GM18507 (cell line): ENCODE measurements around the gene IQCN.
"Not testable (repeated sequence)": the region's sequence is repeated elsewhere in the genome, so short reads cannot be mapped to it uniquely, and the experiment has no call there.

Experiments
- DNase-seq: peaks from one replicate; pipeline ENCODE4 v3.0.0; 2011; ENCODE audit warnings: low read depth; ENCODE audit not compliant: insufficient read length; ENCODE audit errors: extremely low spot score
- FAIRE-seq: peaks from 2 replicates; lab custom pipeline; 2011; peaks lifted over from hg19 to GRCh38; lab: Jason Lieb, UNC

IQCN gene

DNA sequence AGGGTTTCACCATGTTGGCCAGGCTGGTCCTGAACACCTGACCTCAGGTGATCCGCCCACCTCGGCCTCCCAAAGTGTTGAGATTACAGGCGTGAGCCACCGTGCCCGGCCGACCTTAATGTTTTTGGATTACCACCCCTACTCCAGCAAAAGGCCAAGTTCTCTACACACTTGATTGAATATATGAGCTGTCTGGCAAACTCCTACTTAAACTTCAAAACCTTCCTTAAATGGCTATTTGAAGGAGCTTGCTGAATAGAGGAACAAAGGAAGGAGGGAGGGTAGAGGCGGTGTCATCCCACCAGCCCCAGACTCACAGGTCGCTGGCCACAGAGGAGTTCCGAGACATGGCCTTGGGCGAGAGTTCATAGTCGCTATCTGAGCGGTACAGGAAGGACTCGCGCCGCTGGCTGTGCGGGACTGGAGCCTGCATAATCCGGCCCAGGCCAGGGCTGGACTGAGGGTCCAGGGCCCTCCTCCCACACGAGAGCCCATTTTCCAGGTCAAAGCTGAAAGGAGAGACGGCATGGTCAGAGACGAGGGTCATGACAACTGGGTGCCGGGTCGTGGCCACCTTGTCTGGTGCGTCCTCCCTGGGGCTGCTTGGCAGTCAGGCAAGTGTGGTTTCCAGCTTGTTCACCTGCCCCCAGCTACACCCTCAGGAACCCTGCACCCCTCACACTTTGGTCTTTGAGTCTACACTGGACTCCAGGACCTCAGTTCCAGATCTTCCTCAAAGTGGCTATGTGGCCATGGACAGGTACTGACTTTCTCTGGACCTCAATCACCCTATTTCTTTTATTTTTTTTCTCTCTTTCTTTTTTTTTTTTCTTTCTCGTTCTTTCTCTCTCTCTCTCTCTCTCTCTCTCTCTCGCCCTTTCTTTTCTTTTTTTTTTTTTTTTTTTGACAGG lies 52.2 kb downstream of the IQCN start:
- FAIRE-seq: no peak
- DNase-seq: no peak

DNA sequence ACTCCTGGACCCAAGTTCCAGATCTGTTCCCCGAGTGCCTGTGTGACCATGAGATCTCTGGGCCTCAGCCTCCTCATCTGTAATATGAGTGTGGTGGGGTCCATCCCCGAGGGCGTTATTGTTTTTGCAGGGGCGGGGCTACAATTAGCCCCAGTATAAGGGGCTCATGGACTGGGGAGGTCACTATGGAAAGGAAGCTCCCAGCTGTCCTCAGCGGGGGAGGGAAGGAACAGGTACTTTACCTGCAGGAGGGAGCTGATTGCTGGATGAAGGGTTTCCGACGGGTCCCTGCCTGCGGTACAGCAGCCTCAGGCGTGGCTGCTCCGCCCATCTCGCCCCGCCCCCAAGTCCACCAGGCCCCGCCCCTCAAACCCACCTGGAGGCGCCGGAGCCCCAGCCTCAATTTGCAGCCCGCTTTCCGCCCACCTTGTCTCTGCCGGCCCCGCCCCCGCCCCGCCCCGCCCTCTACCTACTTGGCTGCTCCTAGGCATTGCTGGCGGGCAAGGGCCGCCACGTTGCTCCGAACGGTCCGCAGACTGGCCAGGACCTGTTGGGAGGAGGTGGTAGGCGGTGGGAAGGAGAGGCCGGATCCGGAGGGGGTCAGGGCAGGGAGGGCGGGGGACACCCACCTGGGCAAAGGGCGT lies 53.5 kb downstream of the IQCN start:
- FAIRE-seq: no peak
- DNase-seq: no peak

DNA sequence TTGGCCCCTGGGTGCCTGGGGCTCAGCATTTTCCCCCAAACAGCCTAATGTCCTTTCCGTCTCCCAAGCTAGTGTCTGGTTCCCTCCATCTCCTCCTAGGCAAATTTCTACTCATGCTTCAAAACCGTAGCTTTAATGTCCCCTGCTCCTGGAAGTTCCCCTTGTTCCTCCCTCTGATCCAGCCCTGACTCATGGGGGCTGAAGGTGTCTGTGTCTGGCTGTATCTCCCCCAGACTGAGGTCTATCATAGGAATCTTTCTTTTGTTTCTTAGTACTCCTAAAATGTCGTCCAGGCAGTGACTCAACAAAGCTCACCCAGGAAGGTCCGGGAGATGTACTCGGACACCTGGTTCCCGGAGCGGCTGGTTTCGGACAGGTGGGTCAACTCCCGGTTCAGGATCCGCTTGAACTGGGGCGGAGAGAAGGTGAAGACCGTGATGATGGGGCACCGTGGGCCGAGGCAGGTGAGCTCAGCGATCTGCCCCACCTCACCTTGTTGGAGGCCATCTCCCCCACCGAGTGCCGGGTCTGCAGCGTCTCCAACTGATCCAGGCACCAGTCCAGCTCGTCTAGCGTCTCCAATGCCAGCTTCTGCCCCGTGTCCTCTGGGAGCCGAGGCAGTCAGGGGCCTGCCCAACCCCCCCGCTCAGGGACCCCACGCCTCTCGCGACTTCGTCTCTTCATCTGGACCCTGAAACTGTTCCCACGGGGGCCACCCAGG lies 54.2 kb downstream of the IQCN start:
- DNase-seq (no peak), FAIRE-seq (no peak)

DNA sequence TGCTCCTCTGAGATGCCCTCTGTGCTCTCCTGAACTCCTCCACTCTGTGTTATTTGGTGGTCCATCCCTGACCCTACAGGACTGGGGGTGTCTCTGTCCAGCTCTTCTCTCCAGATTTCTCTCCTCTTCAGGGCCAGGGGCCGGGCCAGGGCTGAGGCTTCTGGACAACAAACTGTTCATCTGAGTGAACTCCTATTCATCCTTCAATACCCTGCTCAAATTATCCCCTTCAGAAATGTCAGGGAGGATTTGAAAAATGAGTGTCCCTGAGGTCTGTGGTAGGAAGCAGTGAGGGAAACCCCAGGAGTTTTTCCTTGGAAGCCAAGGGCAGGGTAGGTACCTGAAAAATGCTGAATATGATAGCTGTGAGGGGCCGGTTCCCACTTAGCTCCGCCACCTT lies 55.7 kb downstream of the IQCN start:
- DNase-seq (no peak), FAIRE-seq (no peak)

DNA sequence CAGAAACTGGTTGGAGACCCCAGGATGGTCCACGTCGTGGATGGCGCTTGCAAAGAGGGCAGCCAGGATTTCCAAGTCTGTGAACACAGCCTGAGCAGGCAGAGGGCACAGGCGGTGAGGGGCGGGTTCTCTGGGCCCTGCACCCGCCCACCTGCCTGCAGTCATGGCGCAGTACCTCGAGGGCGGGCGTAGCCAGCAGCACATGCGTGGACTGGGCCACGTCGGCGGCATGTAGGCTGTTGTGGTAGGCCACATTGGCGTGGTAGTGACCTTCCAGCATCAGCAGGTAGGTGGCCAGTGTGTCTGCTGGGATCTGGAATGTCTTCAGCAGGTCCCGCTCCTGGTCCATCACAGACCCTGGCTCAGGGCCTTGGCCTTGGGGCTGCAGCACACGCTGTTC lies 56.1 kb downstream of the IQCN start:
- FAIRE-seq (no peak), DNase-seq (no peak)

DNA sequence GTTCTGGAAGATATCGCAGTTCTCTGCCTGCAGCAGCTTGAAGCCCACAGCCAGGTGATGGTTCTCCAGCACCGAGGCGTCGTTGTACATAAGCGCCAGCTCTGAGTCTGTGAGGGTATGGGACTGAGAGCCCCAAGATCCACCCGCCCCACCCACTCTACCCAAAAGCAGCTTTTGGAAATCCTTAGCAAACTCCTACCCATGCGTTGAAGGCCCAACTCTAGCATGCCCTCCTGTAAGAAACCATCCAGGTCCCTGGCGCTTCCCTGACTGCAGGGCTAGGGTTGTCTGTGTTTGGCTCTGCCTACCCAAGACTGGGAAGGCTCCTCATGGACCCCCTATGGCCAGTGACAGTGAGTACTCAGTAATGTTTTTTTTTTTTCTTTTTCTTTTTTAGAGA lies 57.5 kb downstream of the IQCN start:
- no peak for DNase-seq
- no peak for FAIRE-seq

DNA sequence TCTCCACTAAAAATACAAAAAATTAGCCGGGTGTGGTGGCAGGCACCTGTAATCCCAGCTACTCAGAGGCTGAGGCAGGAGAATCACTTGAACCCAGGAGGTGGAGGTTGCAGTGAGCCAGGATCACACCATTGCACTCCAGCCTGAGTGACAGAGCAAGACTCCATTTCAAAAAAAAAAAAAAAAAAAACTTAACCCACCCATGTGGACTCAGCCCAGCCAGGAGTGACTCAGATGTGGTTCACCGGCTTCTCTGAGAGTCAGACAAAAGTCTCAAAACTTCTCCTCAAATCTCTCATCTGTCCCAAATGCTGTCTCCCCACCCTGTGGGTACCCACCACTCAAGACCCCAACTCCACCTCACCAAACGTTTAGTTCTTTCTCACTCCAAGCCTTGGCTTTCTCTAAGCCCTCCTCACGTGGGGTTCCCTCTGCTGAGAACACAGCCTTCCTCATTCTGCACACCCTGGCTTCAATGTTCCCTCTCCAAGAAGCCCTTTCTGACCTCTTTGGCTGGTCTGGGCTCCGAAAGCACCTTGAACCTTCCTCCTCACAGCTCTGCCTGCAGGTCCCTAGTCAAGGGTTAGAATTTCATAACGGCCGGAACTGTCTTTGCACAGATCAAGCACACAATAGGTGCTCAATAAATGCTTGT lies 59.3 kb downstream of the IQCN start:
- DNase-seq (no peak), FAIRE-seq (no peak)

DNA sequence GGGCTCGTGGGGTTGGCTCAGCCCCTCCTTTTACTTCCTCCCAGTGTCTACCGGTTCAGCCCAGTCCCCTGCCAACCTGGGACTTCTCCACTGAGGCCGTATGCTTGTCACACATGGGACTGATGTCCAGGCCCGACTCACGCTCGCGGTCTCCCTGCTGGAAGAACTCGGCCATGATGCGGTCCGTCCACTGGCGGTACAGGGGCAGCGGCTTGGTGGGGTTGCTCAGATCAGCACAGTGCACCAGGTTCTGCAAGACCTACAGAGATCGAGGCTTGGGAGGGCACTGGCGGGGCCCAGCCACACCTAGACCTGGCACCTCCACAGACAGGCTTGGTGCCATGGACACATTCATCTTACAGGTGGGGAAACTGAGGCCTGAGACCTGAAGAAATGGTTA lies 62.6 kb downstream of the IQCN start:
- FAIRE-seq: no peak

DNA sequence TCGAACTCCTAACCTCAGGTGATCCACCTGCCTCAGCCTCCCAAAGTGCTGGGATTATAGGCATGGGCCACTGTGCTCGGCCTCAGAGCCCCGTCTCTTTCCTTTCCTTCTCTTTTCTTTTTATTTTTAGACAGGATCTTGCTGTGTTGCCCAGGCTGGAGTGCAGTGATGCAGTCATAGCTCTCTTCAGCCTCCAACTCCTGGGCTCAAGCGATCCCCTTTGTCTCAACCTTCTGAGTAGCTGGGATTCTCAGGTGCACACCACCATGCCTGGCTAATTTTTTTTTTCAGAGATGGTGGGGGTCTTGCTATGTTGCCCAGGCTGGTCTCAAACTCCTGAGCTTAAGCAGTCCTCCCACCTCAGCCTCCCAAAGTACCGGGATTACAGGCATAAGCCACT lies 64.3 kb downstream of the IQCN start:
- DNase-seq, FAIRE-seq: not testable (repeated sequence)

More for the DNA sequence above, 62.6 kb downstream of the IQCN start:
- no peak for DNase-seq

DNA sequence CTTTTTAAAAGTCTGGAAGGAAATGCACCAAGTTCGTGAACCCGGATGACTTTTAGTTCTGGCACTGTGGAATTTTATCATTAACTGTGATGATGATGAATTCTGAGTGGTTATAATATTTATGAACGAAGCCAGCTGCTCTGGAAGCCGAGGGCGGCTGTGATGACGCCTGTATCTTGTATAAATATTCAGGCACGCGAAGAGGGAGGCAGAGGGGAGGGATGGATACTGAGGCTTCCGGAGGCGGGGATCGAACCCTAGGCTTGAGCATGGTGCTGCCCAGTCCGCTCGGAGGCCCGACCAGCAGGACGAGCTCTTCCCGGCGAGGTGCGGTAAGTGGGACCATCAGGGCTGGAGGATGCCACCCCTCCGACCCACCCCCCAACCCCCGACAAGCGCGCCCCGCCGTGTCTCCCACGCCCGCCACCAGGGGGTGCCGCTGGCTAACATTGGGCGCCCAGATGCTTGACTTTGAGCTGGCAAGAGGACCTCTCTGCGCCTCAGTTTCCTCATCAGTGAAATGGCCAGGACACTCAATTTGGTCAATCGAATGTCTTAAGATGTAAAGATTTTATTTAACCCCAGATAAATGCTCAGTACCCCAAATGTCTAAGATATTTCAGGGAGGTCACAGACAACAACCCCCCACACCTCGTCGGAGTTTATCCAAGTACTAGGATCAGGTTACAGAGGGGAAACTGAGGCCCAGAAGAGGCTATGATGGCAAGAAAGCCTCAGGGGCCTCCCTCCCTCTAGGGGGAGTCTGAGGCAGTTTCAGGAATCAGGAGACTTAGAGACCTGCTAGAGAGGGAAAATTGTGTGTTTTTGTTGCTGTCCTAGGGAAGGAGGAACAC lies 65.9 kb downstream of the IQCN start:
- no peak for FAIRE-seq
- no peak for DNase-seq
